ENCODE data around the gene ADRB1.

GRCh38 chr10:114027041-114027394, 16.6 kb upstream of the ADRB1 start:
- TF ChIP-seq, protein P1, sequence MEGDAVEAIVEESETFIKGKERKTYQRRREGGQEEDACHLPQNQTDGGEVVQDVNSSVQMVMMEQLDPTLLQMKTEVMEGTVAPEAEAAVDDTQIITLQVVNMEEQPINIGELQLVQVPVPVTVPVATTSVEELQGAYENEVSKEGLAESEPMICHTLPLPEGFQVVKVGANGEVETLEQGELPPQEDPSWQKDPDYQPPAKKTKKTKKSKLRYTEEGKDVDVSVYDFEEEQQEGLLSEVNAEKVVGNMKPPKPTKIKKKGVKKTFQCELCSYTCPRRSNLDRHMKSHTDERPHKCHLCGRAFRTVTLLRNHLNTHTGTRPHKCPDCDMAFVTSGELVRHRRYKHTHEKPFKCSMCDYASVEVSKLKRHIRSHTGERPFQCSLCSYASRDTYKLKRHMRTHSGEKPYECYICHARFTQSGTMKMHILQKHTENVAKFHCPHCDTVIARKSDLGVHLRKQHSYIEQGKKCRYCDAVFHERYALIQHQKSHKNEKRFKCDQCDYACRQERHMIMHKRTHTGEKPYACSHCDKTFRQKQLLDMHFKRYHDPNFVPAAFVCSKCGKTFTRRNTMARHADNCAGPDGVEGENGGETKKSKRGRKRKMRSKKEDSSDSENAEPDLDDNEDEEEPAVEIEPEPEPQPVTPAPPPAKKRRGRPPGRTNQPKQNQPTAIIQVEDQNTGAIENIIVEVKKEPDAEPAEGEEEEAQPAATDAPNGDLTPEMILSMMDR (IDR thresholded peaks at IDR 0.05) = no peak
- TF ChIP-seq EP300 (IDR thresholded peaks at IDR 0.05) (no peak), POLR2AphosphoS5 (IDR thresholded peaks at IDR 0.05) (no peak)
